Measurements from ENCODE around the gene TMCO4.

DNA sequence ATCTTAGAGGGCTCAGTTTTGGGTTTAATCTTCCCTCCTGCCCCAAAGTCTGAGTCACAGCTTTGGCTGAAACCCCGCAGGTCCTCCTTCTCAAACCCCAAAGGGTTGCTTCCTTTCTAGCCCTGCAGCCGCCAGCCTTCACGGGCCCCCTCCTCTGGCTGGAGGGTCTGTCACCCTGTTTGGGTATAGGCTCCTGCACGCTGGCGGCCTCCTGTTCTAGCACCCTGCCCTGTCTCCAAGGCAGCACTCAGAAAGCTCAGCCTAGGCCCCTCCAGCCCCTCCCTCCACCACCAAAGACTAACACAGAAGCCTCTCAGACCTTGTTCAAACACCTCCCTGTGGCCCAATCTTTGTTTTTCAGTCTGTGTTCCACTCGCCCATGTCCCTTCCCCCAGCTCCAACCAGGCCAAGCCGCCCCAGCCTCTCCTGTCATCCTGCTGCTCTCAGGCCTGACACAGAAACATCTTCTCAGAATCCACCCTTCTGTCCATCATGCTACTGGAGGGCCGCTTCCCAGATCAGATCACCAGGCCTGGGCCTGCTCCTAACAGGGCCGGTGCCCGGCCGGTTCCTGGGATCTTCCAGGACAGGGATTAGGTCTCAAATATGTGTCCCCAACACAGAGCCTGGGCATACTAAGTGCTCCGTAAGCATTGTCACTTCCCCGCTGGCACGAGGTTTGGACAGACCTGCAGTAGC is 99.5 kb downstream of the TMCO4 start:
- TF ChIP-seq ZBTB7A (tag by site-specific recombination; IDR thresholded peaks at IDR 0.05; ENCODE audit: low read depth): no peak
- TF ChIP-seq, protein P1, sequence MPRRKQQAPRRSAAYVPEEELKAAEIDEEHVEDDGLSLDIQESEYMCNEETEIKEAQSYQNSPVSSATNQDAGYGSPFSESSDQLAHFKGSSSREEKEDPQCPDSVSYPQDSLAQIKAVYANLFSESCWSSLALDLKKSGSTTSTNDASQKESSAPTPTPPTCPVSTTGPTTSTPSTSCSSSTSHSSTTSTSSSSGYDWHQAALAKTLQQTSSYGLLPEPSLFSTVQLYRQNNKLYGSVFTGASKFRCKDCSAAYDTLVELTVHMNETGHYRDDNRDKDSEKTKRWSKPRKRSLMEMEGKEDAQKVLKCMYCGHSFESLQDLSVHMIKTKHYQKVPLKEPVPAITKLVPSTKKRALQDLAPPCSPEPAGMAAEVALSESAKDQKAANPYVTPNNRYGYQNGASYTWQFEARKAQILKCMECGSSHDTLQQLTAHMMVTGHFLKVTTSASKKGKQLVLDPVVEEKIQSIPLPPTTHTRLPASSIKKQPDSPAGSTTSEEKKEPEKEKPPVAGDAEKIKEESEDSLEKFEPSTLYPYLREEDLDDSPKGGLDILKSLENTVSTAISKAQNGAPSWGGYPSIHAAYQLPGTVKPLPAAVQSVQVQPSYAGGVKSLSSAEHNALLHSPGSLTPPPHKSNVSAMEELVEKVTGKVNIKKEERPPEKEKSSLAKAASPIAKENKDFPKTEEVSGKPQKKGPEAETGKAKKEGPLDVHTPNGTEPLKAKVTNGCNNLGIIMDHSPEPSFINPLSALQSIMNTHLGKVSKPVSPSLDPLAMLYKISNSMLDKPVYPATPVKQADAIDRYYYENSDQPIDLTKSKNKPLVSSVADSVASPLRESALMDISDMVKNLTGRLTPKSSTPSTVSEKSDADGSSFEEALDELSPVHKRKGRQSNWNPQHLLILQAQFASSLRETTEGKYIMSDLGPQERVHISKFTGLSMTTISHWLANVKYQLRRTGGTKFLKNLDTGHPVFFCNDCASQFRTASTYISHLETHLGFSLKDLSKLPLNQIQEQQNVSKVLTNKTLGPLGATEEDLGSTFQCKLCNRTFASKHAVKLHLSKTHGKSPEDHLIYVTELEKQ (tag by site-specific recombination; IDR thresholded peaks at IDR 0.05; ENCODE audit: borderline replicate concordance): no peak
- no peak for TF ChIP-seq ZNF416 (tag by site-specific recombination; IDR thresholded peaks at IDR 0.05)
- TF ChIP-seq ZNF433 (tag by site-specific recombination; IDR thresholded peaks at IDR 0.05; ENCODE audit: low read depth): no peak
- TF ChIP-seq, protein P2, sequence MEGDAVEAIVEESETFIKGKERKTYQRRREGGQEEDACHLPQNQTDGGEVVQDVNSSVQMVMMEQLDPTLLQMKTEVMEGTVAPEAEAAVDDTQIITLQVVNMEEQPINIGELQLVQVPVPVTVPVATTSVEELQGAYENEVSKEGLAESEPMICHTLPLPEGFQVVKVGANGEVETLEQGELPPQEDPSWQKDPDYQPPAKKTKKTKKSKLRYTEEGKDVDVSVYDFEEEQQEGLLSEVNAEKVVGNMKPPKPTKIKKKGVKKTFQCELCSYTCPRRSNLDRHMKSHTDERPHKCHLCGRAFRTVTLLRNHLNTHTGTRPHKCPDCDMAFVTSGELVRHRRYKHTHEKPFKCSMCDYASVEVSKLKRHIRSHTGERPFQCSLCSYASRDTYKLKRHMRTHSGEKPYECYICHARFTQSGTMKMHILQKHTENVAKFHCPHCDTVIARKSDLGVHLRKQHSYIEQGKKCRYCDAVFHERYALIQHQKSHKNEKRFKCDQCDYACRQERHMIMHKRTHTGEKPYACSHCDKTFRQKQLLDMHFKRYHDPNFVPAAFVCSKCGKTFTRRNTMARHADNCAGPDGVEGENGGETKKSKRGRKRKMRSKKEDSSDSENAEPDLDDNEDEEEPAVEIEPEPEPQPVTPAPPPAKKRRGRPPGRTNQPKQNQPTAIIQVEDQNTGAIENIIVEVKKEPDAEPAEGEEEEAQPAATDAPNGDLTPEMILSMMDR (tag by site-specific recombination; IDR thresholded peaks at IDR 0.05): no peak
- TF ChIP-seq, protein P3, sequence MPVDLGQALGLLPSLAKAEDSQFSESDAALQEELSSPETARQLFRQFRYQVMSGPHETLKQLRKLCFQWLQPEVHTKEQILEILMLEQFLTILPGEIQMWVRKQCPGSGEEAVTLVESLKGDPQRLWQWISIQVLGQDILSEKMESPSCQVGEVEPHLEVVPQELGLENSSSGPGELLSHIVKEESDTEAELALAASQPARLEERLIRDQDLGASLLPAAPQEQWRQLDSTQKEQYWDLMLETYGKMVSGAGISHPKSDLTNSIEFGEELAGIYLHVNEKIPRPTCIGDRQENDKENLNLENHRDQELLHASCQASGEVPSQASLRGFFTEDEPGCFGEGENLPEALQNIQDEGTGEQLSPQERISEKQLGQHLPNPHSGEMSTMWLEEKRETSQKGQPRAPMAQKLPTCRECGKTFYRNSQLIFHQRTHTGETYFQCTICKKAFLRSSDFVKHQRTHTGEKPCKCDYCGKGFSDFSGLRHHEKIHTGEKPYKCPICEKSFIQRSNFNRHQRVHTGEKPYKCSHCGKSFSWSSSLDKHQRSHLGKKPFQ (tag by site-specific recombination; IDR thresholded peaks at IDR 0.05): no peak
- TF ChIP-seq ZNF837 (tag by site-specific recombination; IDR thresholded peaks at IDR 0.05): no peak
- no peak for TF ChIP-seq SCRT2 (tag by site-specific recombination; IDR thresholded peaks at IDR 0.05)
- TF ChIP-seq, protein P4, sequence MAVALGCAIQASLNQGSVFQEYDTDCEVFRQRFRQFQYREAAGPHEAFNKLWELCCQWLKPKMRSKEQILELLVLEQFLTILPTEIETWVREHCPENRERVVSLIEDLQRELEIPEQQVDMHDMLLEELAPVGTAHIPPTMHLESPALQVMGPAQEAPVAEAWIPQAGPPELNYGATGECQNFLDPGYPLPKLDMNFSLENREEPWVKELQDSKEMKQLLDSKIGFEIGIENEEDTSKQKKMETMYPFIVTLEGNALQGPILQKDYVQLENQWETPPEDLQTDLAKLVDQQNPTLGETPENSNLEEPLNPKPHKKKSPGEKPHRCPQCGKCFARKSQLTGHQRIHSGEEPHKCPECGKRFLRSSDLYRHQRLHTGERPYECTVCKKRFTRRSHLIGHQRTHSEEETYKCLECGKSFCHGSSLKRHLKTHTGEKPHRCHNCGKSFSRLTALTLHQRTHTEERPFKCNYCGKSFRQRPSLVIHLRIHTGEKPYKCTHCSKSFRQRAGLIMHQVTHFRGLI (tag by site-specific recombination; IDR thresholded peaks at IDR 0.05): no peak
- TF ChIP-seq, protein P5, sequence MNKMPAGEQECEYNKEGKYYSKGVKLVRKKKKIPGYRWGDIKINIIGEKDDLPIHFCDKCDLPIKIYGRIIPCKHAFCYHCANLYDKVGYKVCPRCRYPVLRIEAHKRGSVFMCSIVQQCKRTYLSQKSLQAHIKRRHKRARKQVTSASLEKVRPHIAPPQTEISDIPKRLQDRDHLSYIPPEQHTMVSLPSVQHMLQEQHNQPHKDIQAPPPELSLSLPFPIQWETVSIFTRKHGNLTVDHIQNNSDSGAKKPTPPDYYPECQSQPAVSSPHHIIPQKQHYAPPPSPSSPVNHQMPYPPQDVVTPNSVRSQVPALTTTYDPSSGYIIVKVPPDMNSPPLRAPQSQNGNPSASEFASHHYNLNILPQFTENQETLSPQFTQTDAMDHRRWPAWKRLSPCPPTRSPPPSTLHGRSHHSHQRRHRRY (tag by site-specific recombination; IDR thresholded peaks at IDR 0.05): no peak
- TF ChIP-seq ZNF335 (tag by site-specific recombination; conservative IDR thresholded peaks at IDR 0.05): no peak
- no peak for TF ChIP-seq ZNF274 (IDR thresholded peaks at IDR 0.05; ENCODE audit: low read length)
- TF ChIP-seq ZNF274 (tag by site-specific recombination; IDR thresholded peaks at IDR 0.05; ENCODE audit: borderline replicate concordance): no peak
